Measurements from ENCODE around the gene NDUFAF8.
A peak's percentile ranks its signal among the peaks of the same experiment; 100 is the strongest.

Gene NDUFAF8, protein sequence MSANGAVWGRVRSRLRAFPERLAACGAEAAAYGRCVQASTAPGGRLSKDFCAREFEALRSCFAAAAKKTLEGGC

DNA sequence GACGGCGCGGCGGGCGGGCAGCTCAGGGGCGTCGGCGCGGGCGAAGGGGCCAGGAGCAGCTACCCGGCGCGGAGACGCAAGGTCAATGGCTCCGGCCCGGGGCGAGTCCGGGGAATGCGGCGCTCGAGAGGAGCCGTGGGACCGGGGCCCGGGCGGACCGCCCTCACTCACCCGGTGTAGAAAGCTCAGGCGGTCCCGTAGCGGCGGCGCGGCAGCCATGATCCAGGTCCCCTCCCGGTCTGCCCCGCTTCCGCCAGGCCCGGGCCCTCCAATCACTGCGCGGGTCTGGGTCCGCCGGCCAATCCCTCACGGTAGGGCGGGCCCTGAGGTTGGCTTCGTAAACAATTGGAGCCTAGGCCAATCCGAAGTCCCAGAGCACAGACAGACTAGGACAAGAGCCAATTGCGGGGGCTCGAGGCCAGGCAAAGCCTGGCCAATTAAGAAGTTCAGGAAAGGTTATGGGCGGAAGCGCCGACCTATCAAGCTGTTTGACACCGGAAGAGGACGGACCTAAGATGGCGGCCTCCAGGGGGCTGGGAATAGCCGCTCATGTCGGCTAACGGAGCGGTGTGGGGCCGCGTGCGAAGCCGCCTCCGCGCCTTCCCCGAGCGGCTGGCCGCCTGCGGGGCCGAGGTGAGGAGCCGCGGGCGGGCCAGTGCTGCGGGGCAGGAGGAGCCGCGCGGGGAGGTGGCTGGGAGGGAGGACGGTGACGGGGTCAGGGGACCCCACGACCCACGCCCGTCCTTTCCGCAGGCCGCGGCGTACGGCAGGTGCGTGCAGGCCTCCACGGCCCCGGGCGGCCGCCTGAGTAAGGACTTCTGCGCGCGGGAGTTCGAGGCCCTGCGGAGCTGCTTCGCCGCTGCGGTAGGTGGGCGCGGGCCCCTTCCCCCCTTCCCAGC is at the start of gene NDUFAF8, which contains the start of gene TEPSIN:
NDUFAF8 (plus strand) TSS at position 504 of the 899 bp plus-strand sequence; CDS start at position 550, 46 bp downstream.
TEPSIN (minus strand) TSS at position 241 of the 899 bp plus-strand sequence; CDS start at position 219, 22 bp downstream.
- DNase-seq: peak; percentile 100

DNA sequence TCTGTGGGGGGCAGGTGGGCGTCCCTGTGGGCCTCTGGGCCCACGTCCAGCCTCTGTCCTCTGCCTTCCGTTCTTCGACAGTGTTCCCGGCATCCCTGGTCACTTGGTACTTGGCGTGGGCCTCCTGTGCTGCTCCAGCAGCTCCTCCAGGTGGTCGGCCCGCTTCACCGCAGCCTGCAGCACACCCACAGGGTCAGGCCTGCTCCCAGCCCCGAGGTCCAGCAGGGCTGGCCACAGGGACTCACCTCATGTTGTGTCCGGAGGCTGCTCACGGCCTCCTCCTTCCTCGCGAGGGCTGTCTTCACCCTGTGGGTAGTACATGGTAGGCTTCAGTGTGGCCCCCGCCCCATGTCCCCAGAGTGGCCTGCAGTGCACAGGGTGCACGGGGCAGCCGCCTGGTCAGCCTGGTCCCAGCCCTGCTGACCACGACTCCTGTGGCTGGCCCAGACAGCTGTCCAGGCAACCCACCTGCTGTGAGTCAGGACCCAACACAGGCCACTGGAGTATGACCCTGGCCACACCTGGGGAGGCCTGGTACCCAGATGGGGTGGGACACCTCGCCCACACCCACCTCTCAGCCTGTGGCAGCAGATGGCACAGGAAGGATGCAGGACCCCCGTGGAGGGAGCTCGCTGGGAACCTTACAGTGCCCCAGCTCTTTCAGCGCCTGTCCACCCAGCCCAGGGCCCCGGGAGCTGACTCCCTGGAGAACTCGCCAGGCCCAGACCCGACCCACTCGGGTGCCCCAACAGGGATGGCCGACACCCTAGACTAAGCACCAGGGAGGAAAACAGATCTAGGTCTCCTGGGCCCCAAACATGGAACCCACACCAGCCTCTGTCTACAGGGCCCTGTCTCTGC is 49.2 kb upstream of the NDUFAF8 start:
- no peak for DNase-seq

GRCh38 chr17:81190591-81190990 is 48.5 kb upstream of the NDUFAF8 start:
- DNase-seq: no peak

- DNase-seq: no peak
Measured at GRCh38 chr17:81191116-81191515, 48.0 kb upstream of the NDUFAF8 start.

DNA sequence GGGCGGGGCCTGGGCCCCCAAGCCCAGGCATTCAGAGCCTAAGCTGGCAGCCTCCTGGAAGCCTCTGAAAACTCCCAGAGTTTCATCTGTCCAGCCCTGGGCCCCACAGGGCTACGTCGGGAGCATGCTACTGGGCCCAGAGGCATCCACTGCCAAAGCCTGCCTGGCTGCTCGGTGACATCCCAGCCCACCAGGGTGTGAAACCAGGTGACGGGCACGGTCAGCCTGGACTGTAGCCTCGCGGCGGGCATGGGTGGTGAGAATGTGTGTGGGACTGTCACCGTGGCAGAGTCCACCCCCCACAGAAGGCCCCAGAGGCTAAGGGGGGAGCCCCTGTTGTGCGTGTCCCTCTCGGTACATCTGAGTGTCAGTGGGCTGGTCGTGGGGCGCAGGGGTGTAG is 47.5 kb upstream of the NDUFAF8 start:
- no peak for DNase-seq

DNA sequence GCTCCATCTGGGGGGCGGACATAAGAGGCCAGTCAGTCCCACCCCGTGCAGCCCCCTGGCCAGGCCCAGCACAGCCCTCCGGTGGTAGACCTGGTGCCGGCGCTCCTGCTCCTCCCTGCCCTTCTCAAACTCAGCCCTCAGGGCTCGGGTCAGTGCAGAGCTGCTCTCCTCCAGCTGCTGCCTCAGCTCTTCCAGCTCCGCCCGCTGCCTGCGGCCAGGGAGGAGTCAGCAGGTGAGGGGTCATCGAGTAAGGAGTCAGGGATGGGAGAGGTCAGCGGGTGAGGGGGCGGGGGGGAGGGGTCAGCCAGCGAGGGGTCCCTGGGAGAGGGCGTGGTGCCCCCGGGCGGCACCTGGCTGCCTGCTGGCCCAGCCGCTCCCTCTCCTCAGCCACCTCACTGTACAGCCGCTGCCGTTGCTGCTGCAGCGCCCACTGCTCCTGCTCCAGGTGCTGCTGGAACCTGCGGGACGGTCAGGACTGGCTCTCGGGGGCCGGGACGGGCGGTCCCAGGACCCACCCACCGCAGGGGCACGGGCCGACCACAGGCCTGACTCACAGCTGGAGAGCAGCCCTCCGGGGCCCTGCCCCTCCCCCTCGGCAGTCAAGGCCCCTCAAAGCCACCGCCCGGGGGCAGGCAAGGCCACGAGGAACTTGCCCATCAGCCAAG is 46.6 kb upstream of the NDUFAF8 start:
- DNase-seq: no peak

- no peak for DNase-seq
Measured at GRCh38 chr17:81193051-81193410, 46.1 kb upstream of the NDUFAF8 start.

GRCh38 chr17:81193470-81194224 is 45.5 kb upstream of the NDUFAF8 start:
- DNase-seq: no peak

GRCh38 chr17:81194225-81194760 is 44.8 kb upstream of the NDUFAF8 start:
- DNase-seq: no peak

DNA sequence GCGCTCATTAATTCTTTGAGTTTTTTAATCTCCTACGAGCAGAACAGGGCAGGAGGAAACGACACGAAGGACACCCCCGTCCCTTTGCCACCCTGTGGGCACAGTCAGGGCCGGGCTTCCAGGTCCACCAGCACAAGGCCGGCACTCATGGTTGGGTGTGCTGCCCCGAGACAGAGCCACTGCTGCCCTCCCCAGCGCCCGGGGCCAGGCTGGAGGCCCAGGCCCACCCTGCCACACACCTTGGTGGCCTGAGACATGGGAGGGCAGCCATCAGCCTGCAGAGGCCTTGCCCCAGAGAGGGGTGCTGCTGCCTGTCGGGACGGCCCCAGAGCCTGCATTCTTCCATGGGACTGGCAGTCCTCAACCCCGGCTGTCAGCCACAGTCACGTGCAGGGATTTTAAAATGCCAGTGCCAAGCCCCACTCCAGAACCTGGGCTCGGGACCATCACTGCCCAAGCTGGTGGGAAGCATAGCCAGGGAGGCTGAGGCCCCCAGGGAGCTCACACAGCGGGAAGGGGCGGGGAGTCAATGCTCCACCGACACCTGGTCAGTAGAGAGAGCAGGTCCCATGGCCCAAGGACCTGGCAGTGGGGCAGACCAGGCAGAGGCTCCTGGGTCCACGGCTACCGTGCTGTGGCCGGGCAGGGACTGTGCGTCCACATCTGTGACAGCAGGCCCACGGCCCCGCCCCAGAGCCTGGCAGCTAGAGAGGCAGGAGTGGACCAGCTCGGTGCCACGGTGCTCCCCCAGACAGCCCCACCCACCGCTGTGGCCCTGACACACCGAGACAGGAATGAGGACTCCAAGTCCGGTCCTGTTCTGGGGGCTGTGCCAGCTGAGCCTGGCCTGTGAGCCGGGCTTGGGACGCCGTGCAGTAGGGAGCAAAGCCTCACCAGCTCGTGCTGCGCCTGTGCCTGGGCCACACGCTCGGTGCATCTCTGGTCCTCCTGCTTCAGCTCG is 43.9 kb upstream of the NDUFAF8 start:
- no peak for DNase-seq

GRCh38 chr17:81195941-81196495 is 43.1 kb upstream of the NDUFAF8 start:
- no peak for DNase-seq

- DNase-seq: no peak
Measured at GRCh38 chr17:81196505-81197408, 42.4 kb upstream of the NDUFAF8 start.

DNA sequence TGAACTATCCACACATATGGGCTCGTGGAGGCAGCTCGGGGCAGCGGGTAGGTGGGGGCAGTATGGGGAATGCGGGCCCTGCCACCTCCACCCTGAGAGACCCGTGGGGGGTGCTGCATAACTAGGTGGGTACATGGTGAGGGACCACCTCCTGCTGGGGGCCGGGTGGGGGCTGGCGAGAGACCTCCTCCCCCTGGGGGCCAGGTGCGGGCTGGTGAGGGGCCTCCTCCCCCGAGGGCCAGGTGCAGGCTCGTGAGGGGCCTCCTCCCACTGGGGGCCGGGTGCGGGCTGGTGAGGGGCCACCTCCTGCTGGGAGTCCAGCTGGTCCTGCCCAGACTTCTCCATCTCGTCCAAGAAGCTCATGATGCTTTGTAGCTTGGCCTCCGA is 41.7 kb upstream of the NDUFAF8 start:
- DNase-seq: no peak

DNA sequence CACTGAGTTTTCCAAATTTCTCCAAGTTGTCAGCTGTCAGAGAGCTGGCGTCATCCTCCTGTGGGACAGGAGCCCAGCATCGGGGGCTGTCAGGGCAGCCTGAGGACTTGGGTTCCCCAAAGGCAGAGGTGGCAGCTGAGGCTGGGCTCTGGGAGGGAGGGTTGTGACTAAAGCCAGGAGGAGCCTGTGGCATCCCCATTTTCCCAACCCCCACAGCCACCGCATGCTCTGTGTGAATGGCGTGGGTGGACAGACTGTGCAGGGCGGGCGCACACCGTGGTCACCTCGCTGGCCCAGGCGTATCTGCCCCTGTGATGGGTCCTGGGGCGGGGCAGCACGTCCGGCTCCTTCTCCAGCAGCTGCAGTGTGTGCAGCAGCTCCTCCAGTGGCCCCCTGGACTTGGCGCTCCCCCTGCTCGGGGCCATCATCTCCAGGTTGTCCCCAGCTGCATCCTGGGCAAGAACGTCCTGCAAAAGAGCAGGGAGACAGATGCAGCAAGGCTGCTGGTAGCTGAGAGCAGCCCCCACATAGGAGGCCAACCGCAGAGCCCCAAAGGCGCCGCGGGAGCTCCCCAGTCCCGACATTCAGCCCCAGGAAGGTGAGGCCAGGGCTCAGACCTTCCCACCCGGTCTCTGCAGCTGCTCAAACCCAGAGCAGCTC is 41.2 kb upstream of the NDUFAF8 start:
- DNase-seq: no peak

GRCh38 chr17:81198826-81199481 is 40.2 kb upstream of the NDUFAF8 start:
- DNase-seq: no peak

DNA sequence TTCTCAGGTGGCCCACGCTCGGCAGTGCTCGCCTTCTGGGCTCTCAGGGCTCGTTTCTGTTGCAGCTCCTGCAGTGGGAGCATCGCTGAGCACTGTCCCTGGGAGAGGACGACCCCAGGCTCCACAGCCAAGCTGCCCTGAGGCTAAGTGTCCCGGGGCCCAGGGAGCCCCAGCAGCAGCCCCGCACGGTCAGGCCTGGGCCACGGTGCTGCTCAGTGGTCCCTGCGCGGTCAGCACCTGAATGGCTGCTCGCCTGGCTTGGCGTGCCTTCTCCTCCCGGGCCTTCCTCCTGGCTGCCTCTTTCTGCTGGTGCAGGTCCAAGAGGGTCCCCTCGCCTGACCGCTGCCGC is 39.7 kb upstream of the NDUFAF8 start:
- DNase-seq: no peak

DNA sequence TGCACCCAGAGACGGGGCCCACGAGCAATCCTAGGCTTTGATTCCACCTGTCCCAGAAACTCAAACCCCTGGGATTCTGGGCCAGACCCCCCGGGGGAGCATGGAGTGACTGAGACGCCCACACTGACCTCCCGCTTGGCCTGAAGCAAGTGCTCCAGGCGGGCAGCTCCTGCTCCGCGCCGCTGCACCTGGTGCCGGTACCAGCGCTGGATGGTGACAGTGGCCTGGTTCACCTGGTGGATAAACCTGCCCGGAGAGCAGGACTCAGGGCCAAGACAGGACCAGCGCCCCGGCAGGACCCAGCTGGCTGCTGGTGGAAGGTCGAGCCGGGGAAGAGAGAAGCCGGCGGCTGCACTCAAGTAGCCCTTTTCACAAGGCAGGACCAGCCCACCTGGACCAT is 38.9 kb upstream of the NDUFAF8 start:
- DNase-seq: no peak

All from MV-4-11 (cell line).